ENCODE measurements around the gene EML3. TPM values are rescaled to one million over a fixed set of nuclear protein-coding genes. Genes with fewer than 3 reads are reported as not detected.

The EML3 gene
- total RNA-seq, 1 donor from 2014 or later: 80.9 TPM

DNA sequence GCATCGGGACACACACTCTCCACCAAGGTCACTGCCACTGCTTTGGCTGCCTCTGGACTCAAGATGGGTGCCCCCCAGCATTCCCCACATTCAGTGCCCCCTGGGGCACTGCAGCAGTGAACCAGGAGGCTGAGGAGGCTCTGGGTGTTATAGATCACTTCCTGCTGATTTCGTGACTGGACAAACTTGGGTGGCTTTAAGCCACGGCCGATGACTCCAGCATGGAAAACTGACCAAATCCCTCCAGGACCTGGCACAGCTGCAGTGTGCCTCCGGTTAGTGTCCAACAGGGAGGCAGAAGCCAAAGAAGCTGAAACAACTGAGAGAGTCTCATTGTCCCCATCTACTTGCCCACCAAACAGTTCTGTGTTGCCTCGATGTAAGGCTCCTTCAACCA is 35.0 kb upstream of the EML3 start:
- H3K27ac Mint-ChIP-seq (ENCODE audit: unreplicated experiment): peak overlapping the region; percentile 57
- no peak overlapping the region for H3K4me3 Mint-ChIP-seq (ENCODE audit: unreplicated experiment)
- no peaks in the 10 kb centered on the region for H3K27me3 Mint-ChIP-seq (ENCODE audit: unreplicated experiment)

DNA sequence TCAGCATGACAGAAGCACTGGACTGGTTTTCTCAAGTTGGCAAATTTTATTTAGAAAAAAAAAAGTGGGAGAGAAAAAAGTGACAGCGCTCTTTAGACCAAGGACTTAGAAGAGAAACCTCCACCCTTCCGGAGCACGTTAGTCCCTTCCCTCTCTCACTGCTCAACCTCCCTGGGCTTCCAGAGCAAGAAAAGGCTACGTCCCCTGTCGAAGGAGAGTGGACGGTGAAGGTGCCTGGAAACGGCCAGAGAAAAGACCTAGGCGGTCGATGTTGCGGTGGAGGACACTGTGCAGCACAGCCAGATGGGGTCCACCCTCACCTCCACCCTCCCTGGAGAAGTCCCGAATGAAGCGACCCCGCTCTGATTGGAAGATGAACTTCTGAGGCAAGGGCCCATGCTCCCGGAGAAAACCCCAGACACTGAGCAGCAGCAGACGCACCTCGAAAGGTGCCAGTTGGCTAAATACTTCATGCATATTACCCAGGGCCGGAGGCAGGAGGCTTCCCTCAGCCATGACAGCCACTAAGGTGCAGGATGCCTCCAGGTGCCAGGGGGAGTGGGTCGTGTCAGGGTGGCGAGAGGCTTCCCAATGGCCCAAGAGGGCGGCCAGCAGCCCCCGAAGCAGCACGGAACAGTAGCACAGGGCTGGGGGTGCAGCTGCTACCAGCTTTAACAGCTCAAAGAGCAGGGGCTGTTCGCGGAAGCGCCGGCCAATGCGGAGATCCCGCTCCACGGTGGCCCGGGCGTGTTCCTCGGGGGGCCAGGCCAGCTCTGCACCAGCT is 34.4 kb upstream of the EML3 start:
- peak overlapping the region; percentile 93 for H3K27ac Mint-ChIP-seq (ENCODE audit: unreplicated experiment)
- no peaks in the 10 kb centered on the region for H3K27me3 Mint-ChIP-seq (ENCODE audit: unreplicated experiment)
- H3K4me3 Mint-ChIP-seq (ENCODE audit: unreplicated experiment): peak overlapping the region; percentile 97
- no peak for DNase-seq (ENCODE audit: extremely low spot score, unreplicated experiment)
- peaks cover 7% of the 10 kb centered on the region for H3K36me3 Mint-ChIP-seq (ENCODE audit: unreplicated experiment)
- no peak for TF ChIP-seq CTCF (IDR thresholded peaks at IDR 0.05)
- H3K4me1 Mint-ChIP-seq (ENCODE audit: unreplicated experiment): peaks cover 20% of the 10 kb centered on the region
- H3K9me3 Mint-ChIP-seq (ENCODE audit: unreplicated experiment): no peaks in the 10 kb centered on the region

More for the DNA sequence above, 35.0 kb upstream of the EML3 start:
- peaks cover 25% of the 10 kb centered on the region for H3K4me1 Mint-ChIP-seq (ENCODE audit: unreplicated experiment)
- H3K9me3 Mint-ChIP-seq (ENCODE audit: unreplicated experiment): no peaks in the 10 kb centered on the region
- DNase-seq (ENCODE audit: extremely low spot score, unreplicated experiment): no peak
- H3K36me3 Mint-ChIP-seq (ENCODE audit: unreplicated experiment): peaks cover 7% of the 10 kb centered on the region
- TF ChIP-seq CTCF (IDR thresholded peaks at IDR 0.05): no peak

DNA sequence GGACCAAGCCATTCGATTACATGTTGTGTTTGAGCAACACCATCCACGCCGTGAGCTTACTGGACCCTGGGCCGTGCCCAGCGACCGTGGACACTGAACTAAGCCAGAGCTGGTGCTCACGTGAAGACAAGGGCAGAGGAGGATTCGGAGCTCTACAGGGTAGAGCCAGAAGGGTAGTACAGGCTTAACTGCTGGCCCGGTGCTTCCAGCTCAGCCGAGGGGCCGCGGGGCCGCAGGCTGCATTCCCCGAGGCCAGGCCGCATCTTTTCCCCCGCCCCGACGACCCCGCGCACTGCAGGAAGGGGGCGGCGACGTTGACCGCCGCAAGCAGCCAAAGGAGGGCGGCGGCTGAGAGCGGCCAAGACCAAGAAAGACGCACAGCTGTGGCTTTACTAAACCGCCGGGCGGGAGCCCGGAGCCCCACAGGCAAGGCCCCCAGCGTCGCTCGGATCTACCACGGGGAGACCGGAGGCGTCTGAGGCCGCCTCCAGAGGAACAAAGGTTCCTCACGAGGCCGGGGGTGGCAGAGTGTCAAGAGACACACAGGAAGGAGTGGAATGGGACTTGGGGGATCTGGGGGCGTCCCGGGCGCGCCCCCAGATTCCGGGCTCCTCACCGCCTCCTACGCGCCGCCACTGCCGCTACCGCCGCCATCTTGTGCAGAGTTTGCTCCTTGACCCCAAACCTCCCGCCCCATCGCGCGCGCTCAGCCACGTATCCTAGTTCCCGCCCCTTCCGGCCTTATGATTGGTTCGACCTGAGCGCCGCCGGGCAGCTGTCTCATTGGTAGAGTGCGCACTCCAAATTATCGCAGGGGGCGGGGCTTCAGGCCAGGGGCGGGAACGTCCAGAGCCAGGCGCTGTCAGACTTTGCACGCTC is 33.6 kb upstream of the EML3 start, which contains the start of gene GANAB:
GANAB (minus strand) TSS at position 668 of the 879 bp plus-strand sequence; CDS start at position 654, 14 bp downstream.
- Mint-ChIP-seq H3K4me1 (ENCODE audit: unreplicated experiment) (peaks cover 20% of the 10 kb centered on the region), H3K27ac (ENCODE audit: unreplicated experiment) (peak within 1 kb of the TSS; percentile 93), H3K9me3 (ENCODE audit: unreplicated experiment) (no peaks in the 10 kb centered on the region), H3K27me3 (ENCODE audit: unreplicated experiment) (no peaks in the 10 kb centered on the region), H3K4me3 (ENCODE audit: unreplicated experiment) (peak within 1 kb of the TSS; percentile 97), H3K36me3 (ENCODE audit: unreplicated experiment) (peaks cover 7% of the 10 kb centered on the region)
- no peak for TF ChIP-seq CTCF (IDR thresholded peaks at IDR 0.05)
- peak; percentile 99 for DNase-seq (ENCODE audit: extremely low spot score, unreplicated experiment)

DNA sequence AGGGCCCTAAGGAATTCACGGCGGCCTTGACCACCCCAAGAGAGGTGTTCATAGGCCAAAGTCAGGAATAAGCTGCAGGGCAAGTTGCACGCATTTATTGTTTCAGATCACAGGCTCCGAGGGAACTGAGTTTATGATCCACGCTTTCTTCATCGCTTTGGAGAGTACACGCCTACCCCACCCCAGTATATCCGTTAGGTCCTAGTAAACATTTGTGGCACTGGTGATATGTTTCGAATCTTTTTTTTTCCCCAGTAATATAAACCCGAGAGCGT is 33.0 kb upstream of the EML3 start:
- Mint-ChIP-seq H3K36me3 (ENCODE audit: unreplicated experiment) (peaks cover 7% of the 10 kb centered on the region), H3K9me3 (ENCODE audit: unreplicated experiment) (no peaks in the 10 kb centered on the region)
- no peak for DNase-seq (ENCODE audit: extremely low spot score, unreplicated experiment)

More for the DNA sequence above, 33.0 kb upstream of the EML3 start:
- no peak for TF ChIP-seq CTCF (IDR thresholded peaks at IDR 0.05)
- Mint-ChIP-seq H3K27ac (ENCODE audit: unreplicated experiment) (peak overlapping the region; percentile 93), H3K4me3 (ENCODE audit: unreplicated experiment) (peak overlapping the region; percentile 97), H3K4me1 (ENCODE audit: unreplicated experiment) (peaks cover 20% of the 10 kb centered on the region), H3K27me3 (ENCODE audit: unreplicated experiment) (no peaks in the 10 kb centered on the region)
